OCI-LY3 (cell line): ENCODE measurements around the gene FZR1.

Experiments
- H2AFZ ChIP-seq: fragments of 200-600, 300-600 bp; shearing (Covaris generic); 2 replicates; pipeline ENCODE4 v1.6.0; 2014; ENCODE audit warnings: antibody characterized with exemption, low read depth, low read length
- H3K27ac ChIP-seq: fragments of 200-600, 300-600 bp; sonication (generic); 2 replicates; pipeline ENCODE4 v1.5.1; 2014; ENCODE audit warnings: mild to moderate bottlenecking, low read length, moderate library complexity, mixed read lengths
- H3K27me3 ChIP-seq: fragments of 200-600, 300-600 bp; sonication (generic); 2 replicates; pipeline ENCODE4 v1.6.1; 2014; ENCODE audit warnings: low read depth, low read length, mixed read lengths
- H3K36me3 ChIP-seq: fragments of 200-600, 300-600 bp; sonication (generic); replicated peaks from 2 replicates; pipeline ENCODE3; 2014; ENCODE audit warnings: low read depth, low read length, mixed read lengths
- H3K4me1 ChIP-seq: fragments of 300-600, 200-600 bp; sonication (generic); 2 replicates; pipeline ENCODE4 v1.6.1; 2014; ENCODE audit warnings: low read length, mixed read lengths
- H3K4me2 ChIP-seq: fragments of 200-600, 300-600 bp; sonication (generic); 2 replicates; pipeline ENCODE4 v1.6.1; 2014; ENCODE audit warnings: low read length, mixed read lengths
- H3K4me3 ChIP-seq: fragments of 300-600, 200-600 bp; sonication (generic); 2 replicates; pipeline ENCODE4 v1.5.1; 2014; ENCODE audit warnings: antibody characterized with exemption, mild to moderate bottlenecking, low read length, moderate library complexity
- H3K79me2 ChIP-seq: fragments of 300-600, 200-600 bp; shearing (Covaris generic); 2 replicates; pipeline ENCODE4 v1.6.1; 2014; ENCODE audit warnings: mild to moderate bottlenecking, low read length, mixed read lengths
- H3K9ac ChIP-seq: fragments of 300-600, 200-600 bp; shearing (Covaris generic); 2 replicates; pipeline ENCODE4 v1.6.0; 2014; ENCODE audit warnings: mild to moderate bottlenecking, low read length, moderate library complexity
- H3K9me3 ChIP-seq: fragments of 200-600, 300-600 bp; shearing (Covaris generic); 2 replicates; pipeline ENCODE4 v1.6.1; 2014; ENCODE audit warnings: low read length, mixed read lengths; ENCODE audit not compliant: insufficient read depth
- H4K20me1 ChIP-seq: fragments of 200-600, 300-600 bp; sonication (generic); 2 replicates; pipeline ENCODE4 v1.6.1; 2016; ENCODE audit warnings: low read length, mixed read lengths; ENCODE audit not compliant: insufficient read depth
- EZH2phosphoT487 ChIP-seq: fragments of 200-600 bp; shearing (Covaris generic); IDR thresholded peaks from 2 replicates; pipeline ENCODE4 v1.6.1; 2018; ENCODE audit warnings: antibody characterized with exemption, mixed run types, low read depth
- TF ChIP-seq, protein P1 (sequence below): fragments of 200-600, 300-600 bp; sonication (generic); IDR thresholded peaks from 2 replicates; pipeline ENCODE4 v1.5.1; 2014; ENCODE audit warnings: antibody characterized with exemption, low read length, low read depth

The FZR1 gene

DNA sequence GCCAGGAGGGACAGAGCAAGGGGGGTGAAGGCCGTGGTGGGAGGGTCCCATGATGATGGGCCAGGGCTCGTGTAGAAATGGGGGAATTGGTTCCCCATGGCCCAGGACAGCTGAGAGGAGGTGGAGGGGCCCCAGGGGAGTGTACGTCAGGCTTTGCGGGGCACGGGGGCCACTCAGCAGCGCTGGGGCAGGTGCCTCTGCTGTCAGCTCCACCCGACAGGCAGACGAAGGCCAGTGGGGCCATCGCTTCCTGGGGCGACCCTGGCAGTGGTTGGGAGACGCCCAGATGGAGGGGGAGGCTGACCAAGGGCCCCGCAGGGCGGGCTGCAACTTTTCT is 31.0 kb downstream of the FZR1 start:
- H3K4me2 ChIP-seq = no peak overlapping the region
- H3K9ac ChIP-seq = no peak overlapping the region
- no peak overlapping the region for H2AFZ ChIP-seq
- peaks cover 12% of the 10 kb centered on the region for H4K20me1 ChIP-seq
- TF ChIP-seq EZH2phosphoT487 = no peak
- TF ChIP-seq, protein P1, sequence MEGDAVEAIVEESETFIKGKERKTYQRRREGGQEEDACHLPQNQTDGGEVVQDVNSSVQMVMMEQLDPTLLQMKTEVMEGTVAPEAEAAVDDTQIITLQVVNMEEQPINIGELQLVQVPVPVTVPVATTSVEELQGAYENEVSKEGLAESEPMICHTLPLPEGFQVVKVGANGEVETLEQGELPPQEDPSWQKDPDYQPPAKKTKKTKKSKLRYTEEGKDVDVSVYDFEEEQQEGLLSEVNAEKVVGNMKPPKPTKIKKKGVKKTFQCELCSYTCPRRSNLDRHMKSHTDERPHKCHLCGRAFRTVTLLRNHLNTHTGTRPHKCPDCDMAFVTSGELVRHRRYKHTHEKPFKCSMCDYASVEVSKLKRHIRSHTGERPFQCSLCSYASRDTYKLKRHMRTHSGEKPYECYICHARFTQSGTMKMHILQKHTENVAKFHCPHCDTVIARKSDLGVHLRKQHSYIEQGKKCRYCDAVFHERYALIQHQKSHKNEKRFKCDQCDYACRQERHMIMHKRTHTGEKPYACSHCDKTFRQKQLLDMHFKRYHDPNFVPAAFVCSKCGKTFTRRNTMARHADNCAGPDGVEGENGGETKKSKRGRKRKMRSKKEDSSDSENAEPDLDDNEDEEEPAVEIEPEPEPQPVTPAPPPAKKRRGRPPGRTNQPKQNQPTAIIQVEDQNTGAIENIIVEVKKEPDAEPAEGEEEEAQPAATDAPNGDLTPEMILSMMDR = no peak
- no peaks in the 10 kb centered on the region for H3K79me2 ChIP-seq
- H3K27me3 ChIP-seq = no peaks in the 10 kb centered on the region
- no peaks in the 10 kb centered on the region for H3K9me3 ChIP-seq
- H3K4me3 ChIP-seq = no peak overlapping the region
- peaks cover 40% of the 10 kb centered on the region for H3K36me3 ChIP-seq
- H3K27ac ChIP-seq = no peak overlapping the region
- no peaks in the 10 kb centered on the region for H3K4me1 ChIP-seq

DNA sequence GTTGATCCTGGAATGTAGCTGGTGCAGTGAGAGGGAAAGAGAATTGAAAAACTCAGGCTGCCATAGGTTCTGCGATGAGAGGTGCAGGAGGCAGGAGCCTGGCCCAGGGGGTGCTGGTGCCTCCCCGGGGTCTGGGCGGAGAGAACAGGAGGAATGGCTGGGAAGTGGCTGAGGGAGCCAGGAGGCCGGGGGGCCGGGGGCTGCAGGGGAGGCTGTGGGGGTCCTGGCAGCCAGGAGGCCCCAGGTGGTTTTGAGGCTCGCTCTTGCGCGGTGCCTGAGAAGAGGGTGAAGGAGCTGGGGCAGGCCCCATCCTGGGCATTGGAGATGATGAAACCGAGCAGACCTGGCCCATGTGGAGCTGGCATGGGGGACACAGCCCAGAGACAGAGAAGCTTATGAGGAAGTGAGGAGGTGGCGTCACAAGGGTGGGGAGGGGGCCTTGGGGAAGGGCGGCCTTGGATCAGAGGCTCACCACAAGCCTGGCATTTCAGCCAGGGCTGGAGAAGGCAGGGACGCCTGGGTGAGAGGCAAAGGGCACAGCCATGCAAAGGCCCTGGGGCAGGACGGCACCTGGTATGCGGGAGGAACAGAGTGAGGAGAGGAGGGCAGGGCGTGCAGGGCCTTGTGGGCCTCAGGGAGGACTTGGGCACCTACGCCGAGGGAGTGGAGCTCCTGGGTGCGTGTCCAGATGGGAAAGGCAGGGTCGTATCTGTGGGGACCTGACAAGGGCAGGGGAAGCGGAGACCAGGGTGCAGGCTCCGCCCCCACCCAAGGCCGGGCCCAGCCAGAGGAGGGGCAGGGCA is 31.5 kb downstream of the FZR1 start:
- no peak overlapping the region for H3K4me2 ChIP-seq
- H3K9ac ChIP-seq = no peak overlapping the region
- peaks cover 12% of the 10 kb centered on the region for H4K20me1 ChIP-seq
- peaks cover 43% of the 10 kb centered on the region for H3K36me3 ChIP-seq
- no peaks in the 10 kb centered on the region for H3K9me3 ChIP-seq
- H3K79me2 ChIP-seq = no peaks in the 10 kb centered on the region
- no peak for TF ChIP-seq EZH2phosphoT487
- TF ChIP-seq, protein P1 = no peak
- no peak overlapping the region for H3K4me3 ChIP-seq
- no peak overlapping the region for H2AFZ ChIP-seq
- H3K27ac ChIP-seq = no peak overlapping the region
- H3K4me1 ChIP-seq = no peaks in the 10 kb centered on the region
- H3K27me3 ChIP-seq = no peaks in the 10 kb centered on the region

DNA sequence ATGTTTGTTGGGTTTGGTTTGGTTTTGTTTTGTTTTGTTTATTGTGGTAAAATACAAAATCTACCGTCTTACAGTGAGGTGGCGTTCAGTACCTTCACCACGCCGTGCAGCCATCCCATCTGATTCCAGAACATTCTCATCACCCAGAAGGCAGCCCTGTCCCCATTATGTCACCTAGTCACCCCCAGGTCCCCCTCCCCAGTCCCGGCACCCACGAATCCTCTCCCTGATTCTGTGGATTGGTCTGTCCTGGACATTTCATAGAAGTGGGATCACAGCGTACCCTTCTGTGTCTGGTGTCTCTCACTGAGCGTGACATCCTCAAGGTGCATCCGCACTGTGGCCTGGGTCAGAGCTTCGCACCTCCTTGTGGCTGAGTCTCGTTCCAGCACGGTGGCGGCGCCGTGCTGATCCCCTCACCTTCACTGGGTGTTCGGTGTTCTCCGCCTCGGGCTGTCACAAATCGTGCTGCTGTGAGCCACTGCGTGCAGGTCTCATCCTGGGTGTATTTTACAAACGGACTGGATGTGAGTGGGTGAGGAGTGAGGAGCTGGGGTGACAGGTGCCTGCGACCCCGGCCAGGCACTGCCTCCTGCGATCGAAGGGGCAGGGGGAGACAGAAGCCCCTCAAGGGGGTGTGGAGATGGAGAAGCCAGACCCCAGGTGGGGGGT is 32.3 kb downstream of the FZR1 start:
- TF ChIP-seq, protein P1 = no peak
- no peak for TF ChIP-seq EZH2phosphoT487
- Histone ChIP-seq H3K79me2 (no peaks in the 10 kb centered on the region), H3K27ac (no peak overlapping the region), H3K36me3 (peaks cover 45% of the 10 kb centered on the region), H3K4me2 (no peak overlapping the region), H3K27me3 (no peaks in the 10 kb centered on the region), H4K20me1 (peaks cover 12% of the 10 kb centered on the region), H3K4me3 (no peak overlapping the region), H2AFZ (no peak overlapping the region), H3K4me1 (no peaks in the 10 kb centered on the region), H3K9ac (no peak overlapping the region), H3K9me3 (no peaks in the 10 kb centered on the region)

DNA sequence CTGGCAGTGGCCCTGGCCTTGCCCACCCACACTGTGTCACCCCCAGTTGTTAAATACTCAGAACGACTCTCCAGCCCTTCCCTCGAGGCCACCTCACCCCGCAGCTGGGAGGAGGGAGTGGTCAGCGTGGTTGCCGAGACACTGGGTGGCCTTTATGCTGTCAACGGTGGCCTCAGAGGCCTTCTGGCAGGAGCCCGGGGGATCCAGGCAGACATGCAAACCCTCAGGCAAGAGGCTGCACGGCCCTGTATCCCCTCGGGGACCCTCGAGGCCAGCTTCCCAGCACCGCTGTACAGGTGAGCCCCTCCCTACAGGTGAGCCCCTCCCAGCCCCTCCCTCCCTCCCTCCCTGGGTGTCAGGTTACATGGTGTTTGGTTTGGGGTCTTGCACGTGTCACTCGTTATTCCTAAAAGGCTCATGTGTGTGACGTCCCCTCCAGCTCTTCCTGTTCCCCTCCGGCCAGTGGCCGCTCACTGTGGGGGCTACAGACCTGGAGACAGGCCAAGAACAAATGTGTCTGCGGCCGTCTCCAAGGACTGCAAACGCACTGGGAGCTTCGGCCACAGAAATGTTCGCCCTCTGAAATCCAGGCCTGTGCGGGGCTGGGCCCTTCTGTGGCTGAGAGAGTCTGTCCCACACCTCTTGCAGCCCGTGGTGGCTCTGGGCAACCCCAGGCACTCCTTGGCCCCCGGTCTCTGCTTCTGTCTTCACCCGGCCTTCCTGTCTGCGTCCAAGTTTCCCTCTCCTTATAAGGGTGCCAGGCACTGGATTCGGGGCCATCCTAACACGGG is 33.0 kb downstream of the FZR1 start, which contains the start of gene TEKTIP1:
TSS of gene TEKTIP1 (plus strand) at position 210 of the 791 bp plus-strand sequence. CDS start at position 214, 4 bp downstream.
- no peaks in the 10 kb centered on the region for H3K4me1 ChIP-seq

More for the DNA sequence above, 33.0 kb downstream of the FZR1 start, which contains the start of gene TEKTIP1:
- no peak for TF ChIP-seq EZH2phosphoT487
- TF ChIP-seq, protein P1 = no peak
- H3K9me3 ChIP-seq = no peaks in the 10 kb centered on the region
- peaks cover 12% of the 10 kb centered on the region for H4K20me1 ChIP-seq
- H2AFZ ChIP-seq = no peak within 1 kb of the TSS
- no peak within 1 kb of the TSS for H3K27ac ChIP-seq
- peaks cover 43% of the 10 kb centered on the region for H3K36me3 ChIP-seq
- H3K9ac ChIP-seq = no peak within 1 kb of the TSS
- no peak within 1 kb of the TSS for H3K4me3 ChIP-seq
- no peaks in the 10 kb centered on the region for H3K79me2 ChIP-seq
- H3K4me2 ChIP-seq = no peak within 1 kb of the TSS
- H3K27me3 ChIP-seq = no peaks in the 10 kb centered on the region
